ENCODE data around the gene MMP17.

DNA sequence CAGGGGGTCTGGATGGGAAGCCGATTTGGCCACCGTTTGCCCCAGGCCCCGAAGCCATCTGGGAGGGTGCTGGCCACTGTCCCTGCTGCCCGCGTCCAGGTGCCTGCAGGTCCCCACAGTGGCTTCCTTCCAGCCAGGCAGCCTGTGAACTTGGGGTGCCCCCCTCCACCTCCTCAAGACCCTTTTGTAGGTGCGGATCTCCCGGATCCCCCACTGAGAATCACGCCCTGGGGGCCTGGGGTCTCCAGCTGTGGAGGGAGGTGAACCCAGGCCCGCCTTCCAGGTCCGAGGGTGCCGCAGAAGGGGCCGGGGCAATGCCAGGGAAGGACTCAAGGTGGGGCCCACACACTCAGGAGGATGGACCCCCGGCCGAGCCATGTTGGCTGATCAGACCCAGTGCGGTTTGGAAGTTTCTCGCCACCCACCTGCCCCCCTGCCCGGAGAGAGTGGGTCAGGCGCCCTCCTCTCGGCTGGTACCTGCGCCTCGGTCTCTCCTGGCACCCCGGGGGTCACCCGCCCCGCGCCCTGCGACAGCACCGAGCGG, 1.7 kb downstream of the MMP17 start:
- TF ChIP-seq, protein P1, sequence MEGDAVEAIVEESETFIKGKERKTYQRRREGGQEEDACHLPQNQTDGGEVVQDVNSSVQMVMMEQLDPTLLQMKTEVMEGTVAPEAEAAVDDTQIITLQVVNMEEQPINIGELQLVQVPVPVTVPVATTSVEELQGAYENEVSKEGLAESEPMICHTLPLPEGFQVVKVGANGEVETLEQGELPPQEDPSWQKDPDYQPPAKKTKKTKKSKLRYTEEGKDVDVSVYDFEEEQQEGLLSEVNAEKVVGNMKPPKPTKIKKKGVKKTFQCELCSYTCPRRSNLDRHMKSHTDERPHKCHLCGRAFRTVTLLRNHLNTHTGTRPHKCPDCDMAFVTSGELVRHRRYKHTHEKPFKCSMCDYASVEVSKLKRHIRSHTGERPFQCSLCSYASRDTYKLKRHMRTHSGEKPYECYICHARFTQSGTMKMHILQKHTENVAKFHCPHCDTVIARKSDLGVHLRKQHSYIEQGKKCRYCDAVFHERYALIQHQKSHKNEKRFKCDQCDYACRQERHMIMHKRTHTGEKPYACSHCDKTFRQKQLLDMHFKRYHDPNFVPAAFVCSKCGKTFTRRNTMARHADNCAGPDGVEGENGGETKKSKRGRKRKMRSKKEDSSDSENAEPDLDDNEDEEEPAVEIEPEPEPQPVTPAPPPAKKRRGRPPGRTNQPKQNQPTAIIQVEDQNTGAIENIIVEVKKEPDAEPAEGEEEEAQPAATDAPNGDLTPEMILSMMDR (IDR thresholded peaks at IDR 0.05), result no peak
- no peak for TF ChIP-seq POLR2A (IDR thresholded peaks at IDR 0.05)

Measured in thyroid gland (tissue), 4 donors.